Measurements from ENCODE around the gene SBF2. TPM values are rescaled to one million over a fixed set of nuclear protein-coding genes. Genes with fewer than 3 reads are reported as not detected.

The SBF2 gene
- total and polyA plus RNA-seq, 2 of the 13 experiments (the other 11 are each of a cell fraction or from before 2014, with no cell fraction given): 24.0 to 45.8 TPM

DNA sequence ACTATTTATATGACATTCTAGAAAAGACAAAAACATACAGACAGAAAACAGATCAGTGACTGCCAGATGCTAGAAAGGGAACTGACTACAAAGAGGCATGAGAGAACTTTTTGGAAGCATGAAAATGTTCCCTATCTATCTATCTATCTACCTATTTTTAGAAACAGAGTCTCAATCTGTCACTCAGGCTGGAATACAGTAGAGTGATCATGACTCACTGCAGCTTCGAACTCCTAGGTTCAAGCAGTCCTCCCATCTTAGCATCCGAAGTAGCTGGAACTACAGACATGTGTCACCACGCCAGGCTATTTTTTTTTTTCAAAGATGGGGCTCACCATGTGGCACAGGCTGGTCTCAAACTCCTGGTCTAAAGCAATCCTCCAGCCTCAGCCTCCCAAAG lies 6.9 kb downstream of the SBF2 start:
- peaks cover 65% of the 10 kb centered on the region for H3K79me2 ChIP-seq (ENCODE audit: insufficient read depth, low read length)
- no peak overlapping the region for H2AFZ ChIP-seq (ENCODE audit: low read length)
- intact Hi-C loops (cut with micrococcal nuclease; ENCODE audit: unreplicated experiment) (loop anchor here (5.0 kb wide), 1 partner anchor 520 kb away; the partner anchor contains the start of gene EIF4G2), in situ Hi-C loops (cut with HindIII; ENCODE audit: extremely low pct_ligation_motif_present, low pct_unique_long_range_greater_than_20kb) (no loop called here)
- no peak overlapping the region for H3K9ac ChIP-seq (ENCODE audit: insufficient read depth, low read depth, low read length)
- no peaks in the 10 kb centered on the region; the same call in 1 of the 2 replicates for H4K20me1 ChIP-seq (ENCODE audit: insufficient read depth, low read length)
- 94% methylated on average over 3 of the region's 3 CpGs for WGBS (ENCODE audit: low lambda C conversion rate)
- H3K9me3 ChIP-seq (ENCODE audit: low read length): no peaks in the 10 kb centered on the region
- FAIRE-seq (no peak), DNase-seq (ENCODE audit: low spot score) (no peak), ATAC-seq (no peak)
- no peak overlapping the region for H3K4me2 ChIP-seq (ENCODE audit: low read depth, low read length)
- peaks cover 0 to 3% of the 10 kb centered on the region in 2 experiments; a peak in 2 of 5 replicates for H3K36me3 ChIP-seq (replicated peaks in 1 of 2; ENCODE audit: control insufficient read depth in 1 of 2, insufficient read depth in 2 of 2, low read length in 2 of 2)
- POLR2A ChIA-PET: interaction anchor here (12.1 kb wide), 1 partner anchor 17 kb away, joined by 221 read pairs; the partner anchor contains the start of gene ADM
- H3K4me1 ChIP-seq (ENCODE audit: insufficient read depth, low read length): peaks cover 92% of the 10 kb centered on the region
- no TSS peak for BruUV-seq (replicated peaks)
- CTCF ChIA-PET (ENCODE audit: low intra/inter-chr PET ratio, low total read pairs): no interaction called here
- H3K27me3 ChIP-seq (ENCODE audit: control insufficient read depth in 1 of 2, insufficient read depth in 2 of 2, low read length in 2 of 2): no peaks in the 10 kb centered on the region
- no peak overlapping the region for H3K4me3 ChIP-seq (replicated peaks in 1 of 3; ENCODE audit: insufficient read depth in 1 of 3, low read depth in 2 of 3, low read length in 3 of 3)
- no peak overlapping the region for H3K27ac ChIP-seq (ENCODE audit: extremely low read length, insufficient read depth, low read length)
- TF ChIP-seq RBM39 (IDR thresholded peaks at IDR 0.05; ENCODE audit: low read depth, low read length, poor library complexity, severe bottlenecking) (no peak), SKI (IDR thresholded peaks at IDR 0.05; ENCODE audit: partially characterized antibody) (no peak)

- H3K4me3 ChIP-seq (replicated peaks in 1 of 3; ENCODE audit: insufficient read depth in 1 of 3, low read depth in 2 of 3, low read length in 3 of 3): peak overlapping the region in 1 of 3 experiments; percentile 28; a peak in 2 of 6 replicates
- TF ChIP-seq MLXIP (CRISPR knock-in tag; IDR thresholded peaks at IDR 0.05; ENCODE audit: borderline replicate concordance) (no peak), PCBP2 (optimal IDR thresholded peaks at IDR 0.05; ENCODE audit: low read depth, low read length, poor library complexity, severe bottlenecking) (no peak), HNRNPUL1 (IDR thresholded peaks at IDR 0.05; ENCODE audit: low read depth, low read length) (no peak), POLR2AphosphoS2 (IDR thresholded peaks at IDR 0.05; ENCODE audit: low read depth, low read length) (no peak)
- TF ChIP-seq, protein P1, sequence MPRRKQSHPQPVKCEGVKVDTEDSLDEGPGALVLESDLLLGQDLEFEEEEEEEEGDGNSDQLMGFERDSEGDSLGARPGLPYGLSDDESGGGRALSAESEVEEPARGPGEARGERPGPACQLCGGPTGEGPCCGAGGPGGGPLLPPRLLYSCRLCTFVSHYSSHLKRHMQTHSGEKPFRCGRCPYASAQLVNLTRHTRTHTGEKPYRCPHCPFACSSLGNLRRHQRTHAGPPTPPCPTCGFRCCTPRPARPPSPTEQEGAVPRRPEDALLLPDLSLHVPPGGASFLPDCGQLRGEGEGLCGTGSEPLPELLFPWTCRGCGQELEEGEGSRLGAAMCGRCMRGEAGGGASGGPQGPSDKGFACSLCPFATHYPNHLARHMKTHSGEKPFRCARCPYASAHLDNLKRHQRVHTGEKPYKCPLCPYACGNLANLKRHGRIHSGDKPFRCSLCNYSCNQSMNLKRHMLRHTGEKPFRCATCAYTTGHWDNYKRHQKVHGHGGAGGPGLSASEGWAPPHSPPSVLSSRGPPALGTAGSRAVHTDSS (CRISPR knock-in tag; conservative IDR thresholded peaks at IDR 0.05): no peak
Measured at GRCh38 chr11:10285148-10285802, 8.7 kb downstream of the SBF2 start.

More at GRCh38 chr11:10285148-10285802, 8.7 kb downstream of the SBF2 start:
- DNase-seq (ENCODE audit: low spot score) (peak; percentile 87), ATAC-seq (peak; percentile 30), FAIRE-seq (peak; percentile 26)
- WGBS (ENCODE audit: low lambda C conversion rate): 17% methylated on average over 4 of the region's 4 CpGs
- Histone ChIP-seq H3K79me2 (ENCODE audit: insufficient read depth, low read length) (peaks cover 59% of the 10 kb centered on the region), H3K27me3 (ENCODE audit: control insufficient read depth in 1 of 2, insufficient read depth in 2 of 2, low read length in 2 of 2) (no peaks in the 10 kb centered on the region), H3K9ac (ENCODE audit: insufficient read depth, low read depth, low read length) (no peak overlapping the region), H2AFZ (ENCODE audit: low read length) (no peak overlapping the region), H4K20me1 (ENCODE audit: insufficient read depth, low read length) (no peaks in the 10 kb centered on the region; the same call in 1 of the 2 replicates), H3K27ac (ENCODE audit: extremely low read length, insufficient read depth, low read length) (peak overlapping the region; percentile 62), H3K36me3 (replicated peaks in 1 of 2; ENCODE audit: control insufficient read depth in 1 of 2, insufficient read depth in 2 of 2, low read length in 2 of 2) (peaks cover 0 to 2% of the 10 kb centered on the region in 2 experiments; a peak in 2 of 5 replicates), H3K4me2 (ENCODE audit: low read depth, low read length) (peak overlapping the region; percentile 66), H3K9me3 (ENCODE audit: low read length) (no peaks in the 10 kb centered on the region), H3K4me1 (ENCODE audit: insufficient read depth, low read length) (peaks cover 81% of the 10 kb centered on the region)
- ChIA-PET POLR2A (interaction anchor here (0.6 to 12.1 kb wide), 4 partner anchors 19 to 415 kb away, joined by 3 to 221 read pairs (median 4); partner anchors contain the start of gene ADM), CTCF (ENCODE audit: low intra/inter-chr PET ratio, low total read pairs) (no interaction called here)
- intact Hi-C loops (cut with micrococcal nuclease; ENCODE audit: unreplicated experiment): loop anchor here (5.0 kb wide), 1 partner anchor 522 kb away; the partner anchor contains the start of gene EIF4G2
- in situ Hi-C loops (cut with HindIII; ENCODE audit: extremely low pct_ligation_motif_present, low pct_unique_long_range_greater_than_20kb): no loop called here
- BruUV-seq (replicated peaks): no TSS peak
